VCaP (cell line): ENCODE results near the gene TXNDC11.

Experiments used
- H3K27ac ChIP-seq: fragments of 450-650 bp; 2 replicates; pipeline ENCODE4 v1.5.1; 2017
- CTCF ChIP-seq: fragments of 450-650 bp; conservative IDR thresholded peaks from 2 replicates; pipeline ENCODE4 v1.5.1; 2017; ENCODE audit warnings: mild to moderate bottlenecking, moderate library complexity

The TXNDC11 gene

DNA sequence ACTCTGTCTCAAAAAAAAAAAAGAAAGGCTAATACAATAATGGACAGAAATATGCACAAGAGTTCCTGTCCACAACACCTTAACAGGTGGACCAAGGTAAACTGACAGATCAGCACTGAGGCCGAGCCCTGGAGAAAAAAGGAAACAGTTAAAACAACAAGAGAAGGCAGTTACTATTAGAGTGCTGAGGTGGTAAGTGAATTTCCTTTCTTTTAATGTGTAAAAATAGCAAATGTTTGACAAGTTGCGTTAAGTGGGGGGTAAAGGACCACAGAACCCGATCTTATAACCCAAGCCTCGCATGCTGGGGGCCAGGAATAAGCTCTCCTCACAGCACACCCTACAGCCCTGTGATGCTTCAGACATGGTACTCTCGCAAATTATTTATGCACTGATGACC lies 24.8 kb downstream of the TXNDC11 start:
- TF ChIP-seq CTCF, result no peak
- no peak overlapping the region for H3K27ac ChIP-seq

GRCh38 chr16:11716336-11716735 lies 26.3 kb downstream of the TXNDC11 start:
- TF ChIP-seq CTCF, result no peak
- H3K27ac ChIP-seq, result peak overlapping the region; percentile 60

- no peak for TF ChIP-seq CTCF
- peak overlapping the region; percentile 60 for H3K27ac ChIP-seq
These were observed 27.3 kb downstream of the TXNDC11 start for GRCh38 chr16:11715246-11715947.

GRCh38 chr16:11712122-11712521 lies 30.5 kb downstream of the TXNDC11 start:
- TF ChIP-seq CTCF, result no peak
- no peak overlapping the region for H3K27ac ChIP-seq

GRCh38 chr16:11711662-11712061 lies 31.0 kb downstream of the TXNDC11 start:
- TF ChIP-seq CTCF, result no peak

DNA sequence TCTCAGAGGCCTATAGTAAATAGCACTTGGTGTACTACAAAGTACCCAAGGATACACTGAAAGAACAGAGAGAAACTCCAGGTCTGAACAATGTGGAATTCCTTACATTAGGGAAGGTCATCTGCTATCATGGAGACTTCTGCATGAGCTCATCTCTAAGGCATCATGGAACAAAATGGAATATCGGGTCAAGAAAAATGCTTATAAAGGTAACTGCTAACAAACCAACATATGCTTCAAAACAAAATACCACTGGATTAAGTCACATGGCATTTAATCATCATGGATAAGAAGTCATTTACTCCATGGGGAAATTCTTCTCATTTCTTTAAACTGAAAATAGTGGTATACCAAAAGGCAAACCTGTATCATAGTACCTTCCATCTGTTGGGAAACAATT lies 34.2 kb downstream of the TXNDC11 start:
- H3K27ac ChIP-seq, result no peak overlapping the region
- no peak for TF ChIP-seq CTCF

More at GRCh38 chr16:11711662-11712061, 31.0 kb downstream of the TXNDC11 start:
- no peak overlapping the region for H3K27ac ChIP-seq

- TF ChIP-seq CTCF, result no peak
- no peak overlapping the region for H3K27ac ChIP-seq
These were observed 34.9 kb downstream of the TXNDC11 start for GRCh38 chr16:11707679-11708197.
